GM12872 (cell line): ENCODE data around the gene ZFYVE16.

ENCODE experiments used
- TF ChIP-seq, protein P1 (sequence below): IDR thresholded peaks from 3 replicates; pipeline ENCODE4 v1.5.1; 2011; ENCODE audit warnings: low read depth, mild to moderate bottlenecking, low read length, moderate library complexity; ENCODE audit not compliant: insufficient read depth

ZFYVE16 gene

GRCh38 chr5:80406980-80407734 lies 707 bp upstream of the ZFYVE16 start:
- TF ChIP-seq, protein P1, sequence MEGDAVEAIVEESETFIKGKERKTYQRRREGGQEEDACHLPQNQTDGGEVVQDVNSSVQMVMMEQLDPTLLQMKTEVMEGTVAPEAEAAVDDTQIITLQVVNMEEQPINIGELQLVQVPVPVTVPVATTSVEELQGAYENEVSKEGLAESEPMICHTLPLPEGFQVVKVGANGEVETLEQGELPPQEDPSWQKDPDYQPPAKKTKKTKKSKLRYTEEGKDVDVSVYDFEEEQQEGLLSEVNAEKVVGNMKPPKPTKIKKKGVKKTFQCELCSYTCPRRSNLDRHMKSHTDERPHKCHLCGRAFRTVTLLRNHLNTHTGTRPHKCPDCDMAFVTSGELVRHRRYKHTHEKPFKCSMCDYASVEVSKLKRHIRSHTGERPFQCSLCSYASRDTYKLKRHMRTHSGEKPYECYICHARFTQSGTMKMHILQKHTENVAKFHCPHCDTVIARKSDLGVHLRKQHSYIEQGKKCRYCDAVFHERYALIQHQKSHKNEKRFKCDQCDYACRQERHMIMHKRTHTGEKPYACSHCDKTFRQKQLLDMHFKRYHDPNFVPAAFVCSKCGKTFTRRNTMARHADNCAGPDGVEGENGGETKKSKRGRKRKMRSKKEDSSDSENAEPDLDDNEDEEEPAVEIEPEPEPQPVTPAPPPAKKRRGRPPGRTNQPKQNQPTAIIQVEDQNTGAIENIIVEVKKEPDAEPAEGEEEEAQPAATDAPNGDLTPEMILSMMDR = no peak

DNA sequence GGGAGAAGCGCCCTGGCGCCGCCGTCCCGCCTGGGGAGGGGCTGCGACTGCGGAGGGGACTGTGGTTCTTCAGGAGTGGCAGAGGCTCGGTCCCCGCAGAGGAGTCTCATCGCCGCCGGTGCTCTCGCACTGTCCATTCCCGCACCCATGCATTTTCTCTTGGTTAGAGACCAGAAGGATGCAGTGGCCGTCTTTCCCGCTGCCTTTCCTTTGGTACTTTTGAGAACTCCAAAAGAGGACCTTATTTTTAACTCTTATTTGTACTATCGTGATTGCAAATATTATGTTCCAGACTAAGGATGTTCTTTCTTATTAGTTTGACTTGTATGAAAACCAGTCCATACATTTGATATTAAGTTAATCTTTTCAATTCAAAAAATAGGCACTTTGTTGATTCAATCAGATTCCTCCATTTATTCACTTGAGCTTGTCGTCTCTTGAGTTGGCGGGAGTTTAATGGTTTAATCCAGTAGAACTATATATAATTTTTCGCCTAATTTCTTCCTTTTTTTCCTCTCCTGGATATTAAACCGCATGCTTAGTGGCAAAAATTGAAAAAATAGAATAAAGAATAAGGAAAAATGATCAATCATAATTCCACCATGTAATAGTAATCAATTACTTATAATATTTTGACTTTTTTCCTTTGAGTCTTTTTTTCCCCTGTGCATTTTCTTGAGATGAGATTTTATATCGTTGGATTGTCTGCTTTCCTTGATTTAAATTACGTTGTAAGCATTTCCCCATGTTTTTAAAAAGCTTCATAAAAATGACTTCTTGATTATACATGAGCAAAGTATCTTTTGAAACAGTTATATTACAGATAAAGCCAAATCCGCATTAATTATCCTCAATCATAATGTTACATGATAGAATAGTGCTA lies 861 bp downstream of the ZFYVE16 start:
- TF ChIP-seq, protein P1 = no peak

DNA sequence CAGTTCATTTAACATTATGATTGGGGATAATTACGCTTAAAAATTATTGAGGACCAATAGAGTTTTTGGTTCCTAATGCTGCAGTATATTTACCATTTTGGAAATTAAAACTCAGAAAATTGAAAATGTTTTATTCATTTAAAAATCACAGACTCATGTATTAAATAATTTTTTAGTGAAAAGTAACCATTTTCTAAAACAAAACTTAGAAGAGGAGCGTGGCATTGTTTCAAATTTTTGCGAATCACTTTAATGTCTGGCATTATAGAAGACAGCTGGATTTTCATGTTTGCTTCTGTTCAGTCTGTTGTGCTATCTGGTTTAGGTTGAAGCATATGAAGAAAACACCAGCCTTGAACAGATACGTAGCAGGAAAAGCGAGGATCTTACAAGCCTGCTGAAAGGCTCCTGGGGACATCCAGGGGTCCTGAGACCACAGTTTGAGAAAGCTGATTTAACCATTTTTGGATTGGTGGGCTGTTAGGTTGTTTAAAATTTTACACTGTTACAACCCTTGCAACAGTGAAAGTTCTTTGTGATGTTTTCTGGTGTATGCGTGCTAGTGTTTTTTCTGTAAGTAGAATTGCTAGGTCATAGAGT lies 1.6 kb downstream of the ZFYVE16 start:
- TF ChIP-seq, protein P1 = no peak

DNA sequence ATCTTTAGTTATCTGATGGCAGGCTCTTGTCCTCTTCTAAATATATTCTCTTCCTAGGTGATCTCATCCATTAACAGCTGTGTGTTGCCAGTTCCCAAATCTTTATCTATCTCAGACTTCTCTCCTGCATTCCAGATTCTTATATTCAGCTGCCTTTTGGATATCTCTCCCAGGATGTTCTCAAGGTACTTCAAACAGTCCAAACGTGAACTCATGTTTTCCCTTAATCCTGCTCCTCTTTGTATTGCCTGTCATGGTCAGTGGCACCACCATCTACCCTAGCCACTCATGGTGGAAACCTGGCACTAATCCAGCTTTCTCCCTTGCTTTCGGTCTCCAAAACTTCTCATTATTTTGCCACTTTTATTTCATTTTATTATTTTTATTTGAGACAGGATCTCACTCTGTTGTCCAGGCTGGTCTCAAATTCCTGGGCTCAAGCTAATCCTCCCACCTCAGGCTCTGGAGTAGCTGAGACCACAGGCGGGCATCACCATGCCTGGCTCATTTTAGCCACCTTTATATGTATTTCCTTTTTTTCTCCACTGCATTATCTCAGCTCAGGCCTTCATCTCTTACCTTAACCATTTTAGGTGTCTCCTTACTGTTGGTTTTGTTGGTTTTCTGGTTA lies 3.8 kb downstream of the ZFYVE16 start:
- TF ChIP-seq, protein P1 = no peak

GRCh38 chr5:80414113-80414512 lies 6.2 kb downstream of the ZFYVE16 start:
- TF ChIP-seq, protein P1 = no peak

GRCh38 chr5:80417973-80418372 lies 10.1 kb downstream of the ZFYVE16 start:
- TF ChIP-seq, protein P1 = no peak

GRCh38 chr5:80435476-80435875 lies 27.6 kb downstream of the ZFYVE16 start:
- TF ChIP-seq, protein P1 = no peak
